Measurements from ENCODE around the gene ZNF277.
A peak's percentile ranks its signal among the peaks of the same experiment; 100 is the strongest.

The ZNF277 gene

GRCh38 chr7:112290065-112290464, 83.6 kb downstream of the ZNF277 start (continued):
- TF ChIP-seq KLF16 (tag by site-specific recombination; IDR thresholded peaks at IDR 0.05): no peak

- Histone ChIP-seq H3K36me3 (ENCODE audit: control insufficient read depth in 2 of 2, insufficient read depth in 1 of 2, low read length in 2 of 2) (no peaks in the 10 kb centered on the region; a peak in 1 of 3 replicates), H3K9me3 (ENCODE audit: control insufficient read depth, insufficient read depth, low read depth, low read length) (no peaks in the 10 kb centered on the region), H3K27ac (ENCODE audit: extremely low read depth, low read depth, low read length) (no peak overlapping the region), H3K4me1 (ENCODE audit: control insufficient read depth, insufficient read depth, low read length) (no peaks in the 10 kb centered on the region; the same call in 1 of the 2 replicates), H3K4me3 (ENCODE audit: low read depth, low read length) (no peak overlapping the region)
- CTCF ChIA-PET: no interaction called here
- POLR2A ChIA-PET: no interaction called here
- peak; percentile 17; the same call in 1 of the 2 replicates for TF ChIP-seq MZF1 (tag by site-specific recombination; IDR thresholded peaks at IDR 0.05; ENCODE audit: borderline replicate concordance)
- no peak for TF ChIP-seq ZNF132 (tag by site-specific recombination; IDR thresholded peaks at IDR 0.05; ENCODE audit: borderline replicate concordance)
- TF ChIP-seq ZNF600 (tag by site-specific recombination; IDR thresholded peaks at IDR 0.05): 0 out of 2 replicates have a peak, but pooled peaks have one; percentile 27
- TF ChIP-seq OSR2 (tag by site-specific recombination; IDR thresholded peaks at IDR 0.05): peak; percentile 61
- TF ChIP-seq, protein P1, sequence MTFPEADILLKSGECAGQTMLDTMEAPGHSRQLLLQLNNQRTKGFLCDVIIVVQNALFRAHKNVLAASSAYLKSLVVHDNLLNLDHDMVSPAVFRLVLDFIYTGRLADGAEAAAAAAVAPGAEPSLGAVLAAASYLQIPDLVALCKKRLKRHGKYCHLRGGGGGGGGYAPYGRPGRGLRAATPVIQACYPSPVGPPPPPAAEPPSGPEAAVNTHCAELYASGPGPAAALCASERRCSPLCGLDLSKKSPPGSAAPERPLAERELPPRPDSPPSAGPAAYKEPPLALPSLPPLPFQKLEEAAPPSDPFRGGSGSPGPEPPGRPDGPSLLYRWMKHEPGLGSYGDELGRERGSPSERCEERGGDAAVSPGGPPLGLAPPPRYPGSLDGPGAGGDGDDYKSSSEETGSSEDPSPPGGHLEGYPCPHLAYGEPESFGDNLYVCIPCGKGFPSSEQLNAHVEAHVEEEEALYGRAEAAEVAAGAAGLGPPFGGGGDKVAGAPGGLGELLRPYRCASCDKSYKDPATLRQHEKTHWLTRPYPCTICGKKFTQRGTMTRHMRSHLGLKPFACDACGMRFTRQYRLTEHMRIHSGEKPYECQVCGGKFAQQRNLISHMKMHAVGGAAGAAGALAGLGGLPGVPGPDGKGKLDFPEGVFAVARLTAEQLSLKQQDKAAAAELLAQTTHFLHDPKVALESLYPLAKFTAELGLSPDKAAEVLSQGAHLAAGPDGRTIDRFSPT (tag by site-specific recombination; IDR thresholded peaks at IDR 0.05): no peak
- TF ChIP-seq ZNF138 (tag by site-specific recombination; IDR thresholded peaks at IDR 0.05; ENCODE audit: borderline replicate concordance): no peak
Measured at GRCh38 chr7:112292162-112292561, 85.7 kb downstream of the ZNF277 start.

- ChIA-PET POLR2A (no interaction called here), CTCF (no interaction called here)
- TF ChIP-seq, protein P2, sequence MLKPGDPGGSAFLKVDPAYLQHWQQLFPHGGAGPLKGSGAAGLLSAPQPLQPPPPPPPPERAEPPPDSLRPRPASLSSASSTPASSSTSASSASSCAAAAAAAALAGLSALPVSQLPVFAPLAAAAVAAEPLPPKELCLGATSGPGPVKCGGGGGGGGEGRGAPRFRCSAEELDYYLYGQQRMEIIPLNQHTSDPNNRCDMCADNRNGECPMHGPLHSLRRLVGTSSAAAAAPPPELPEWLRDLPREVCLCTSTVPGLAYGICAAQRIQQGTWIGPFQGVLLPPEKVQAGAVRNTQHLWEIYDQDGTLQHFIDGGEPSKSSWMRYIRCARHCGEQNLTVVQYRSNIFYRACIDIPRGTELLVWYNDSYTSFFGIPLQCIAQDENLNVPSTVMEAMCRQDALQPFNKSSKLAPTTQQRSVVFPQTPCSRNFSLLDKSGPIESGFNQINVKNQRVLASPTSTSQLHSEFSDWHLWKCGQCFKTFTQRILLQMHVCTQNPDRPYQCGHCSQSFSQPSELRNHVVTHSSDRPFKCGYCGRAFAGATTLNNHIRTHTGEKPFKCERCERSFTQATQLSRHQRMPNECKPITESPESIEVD (tag by site-specific recombination; IDR thresholded peaks at IDR 0.05): no peak
- no peak for TF ChIP-seq GLI2 (tag by site-specific recombination; IDR thresholded peaks at IDR 0.05; ENCODE audit: borderline replicate concordance, low read depth)
- no peak for TF ChIP-seq ZNF362 (tag by site-specific recombination; IDR thresholded peaks at IDR 0.05)
- TF ChIP-seq ZNF677 (tag by site-specific recombination; IDR thresholded peaks at IDR 0.05): no peak
- TF ChIP-seq ZNF558 (tag by site-specific recombination; IDR thresholded peaks at IDR 0.05): no peak
- no peak for TF ChIP-seq ZNF521 (tag by site-specific recombination; IDR thresholded peaks at IDR 0.05)
- TF ChIP-seq ZNF280D (tag by site-specific recombination; IDR thresholded peaks at IDR 0.05): no peak
- no peak for TF ChIP-seq ZNF114 (tag by site-specific recombination; IDR thresholded peaks at IDR 0.05)
- TF ChIP-seq ZNF785 (tag by site-specific recombination; IDR thresholded peaks at IDR 0.05): no peak
- no peak for TF ChIP-seq ZNF473 (tag by site-specific recombination; IDR thresholded peaks at IDR 0.05)
- TF ChIP-seq KLF1 (tag by site-specific recombination; IDR thresholded peaks at IDR 0.05): no peak
- TF ChIP-seq ZBTB48 (tag by site-specific recombination; IDR thresholded peaks at IDR 0.05): no peak
- TF ChIP-seq HOXC10 (CRISPR knock-in tag; IDR thresholded peaks at IDR 0.05): no peak
- Histone ChIP-seq H3K36me3 (ENCODE audit: control insufficient read depth in 2 of 2, insufficient read depth in 1 of 2, low read length in 2 of 2) (no peaks in the 10 kb centered on the region; a peak in 1 of 3 replicates), H3K4me1 (ENCODE audit: control insufficient read depth, insufficient read depth, low read length) (no peaks in the 10 kb centered on the region; the same call in 1 of the 2 replicates), H3K9me3 (ENCODE audit: control insufficient read depth, insufficient read depth, low read depth, low read length) (no peaks in the 10 kb centered on the region), H3K4me3 (ENCODE audit: low read depth, low read length) (no peak overlapping the region), H3K27ac (ENCODE audit: extremely low read depth, low read depth, low read length) (no peak overlapping the region)
Measured at GRCh38 chr7:112293416-112293815, 86.9 kb downstream of the ZNF277 start.
